22Rv1 (cell line): ENCODE measurements around the gene NMBR.

Source experiments
- ZFX ChIP-seq: fragments of 450-650 bp; IDR thresholded peaks from 2 replicates; pipeline ENCODE4 v1.6.1; 2017; ENCODE audit warnings: antibody characterized with exemption, borderline replicate concordance
- TF ChIP-seq, protein P1 (sequence below): fragments of 450-650 bp; IDR thresholded peaks from 2 replicates; pipeline ENCODE4 v1.5.1; 2017; ENCODE audit warnings: mild to moderate bottlenecking

DNA sequence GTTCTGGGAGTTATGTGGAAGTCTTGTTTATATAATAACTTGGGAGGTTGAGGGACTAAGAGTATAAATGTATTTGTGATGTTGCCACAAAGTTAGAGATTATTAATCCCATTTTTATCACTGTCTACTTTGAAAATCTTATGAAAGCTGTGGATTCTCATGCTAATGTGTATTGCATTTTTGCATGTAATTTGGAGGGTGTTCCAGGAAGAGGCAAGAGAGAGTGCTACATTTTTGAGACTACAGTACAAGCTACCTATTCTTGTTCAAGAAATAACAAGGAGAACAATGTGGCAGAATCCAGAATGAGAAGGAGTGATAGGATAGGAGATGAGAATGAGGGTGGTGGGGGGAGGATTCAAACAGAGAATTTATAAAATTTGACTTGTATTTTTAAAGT lies 35.1 kb upstream of the NMBR start:
- TF ChIP-seq, protein P1, sequence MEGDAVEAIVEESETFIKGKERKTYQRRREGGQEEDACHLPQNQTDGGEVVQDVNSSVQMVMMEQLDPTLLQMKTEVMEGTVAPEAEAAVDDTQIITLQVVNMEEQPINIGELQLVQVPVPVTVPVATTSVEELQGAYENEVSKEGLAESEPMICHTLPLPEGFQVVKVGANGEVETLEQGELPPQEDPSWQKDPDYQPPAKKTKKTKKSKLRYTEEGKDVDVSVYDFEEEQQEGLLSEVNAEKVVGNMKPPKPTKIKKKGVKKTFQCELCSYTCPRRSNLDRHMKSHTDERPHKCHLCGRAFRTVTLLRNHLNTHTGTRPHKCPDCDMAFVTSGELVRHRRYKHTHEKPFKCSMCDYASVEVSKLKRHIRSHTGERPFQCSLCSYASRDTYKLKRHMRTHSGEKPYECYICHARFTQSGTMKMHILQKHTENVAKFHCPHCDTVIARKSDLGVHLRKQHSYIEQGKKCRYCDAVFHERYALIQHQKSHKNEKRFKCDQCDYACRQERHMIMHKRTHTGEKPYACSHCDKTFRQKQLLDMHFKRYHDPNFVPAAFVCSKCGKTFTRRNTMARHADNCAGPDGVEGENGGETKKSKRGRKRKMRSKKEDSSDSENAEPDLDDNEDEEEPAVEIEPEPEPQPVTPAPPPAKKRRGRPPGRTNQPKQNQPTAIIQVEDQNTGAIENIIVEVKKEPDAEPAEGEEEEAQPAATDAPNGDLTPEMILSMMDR, result no peak
- TF ChIP-seq ZFX, result no peak
